CD4-positive, CD25-positive, alpha-beta regulatory T cell (primary cell): ENCODE results near the gene ADORA3. TPM values are rescaled to one million over a fixed set of nuclear protein-coding genes. Genes with fewer than 3 reads are reported as not detected.

Experiments used
- ATAC-seq, 2 donors: fragments of 150-1000 bp; cut with Tn5 transposase; one replicate each; pipeline ENCODE4 v1.10.0; 2021; ENCODE audit warnings: low read depth in 2 of 2, moderate number of reproducible peaks in 2 of 2, moderate library complexity in 1 of 2
- DNase-seq, 3 donors: peaks; one replicate each; pipeline versions ENCODE4 v3.0.0 to v3.0.0-alpha.2; 2012 to 2022; ENCODE audit warnings: mixed read lengths in 1 of 3
- H3K27ac ChIP-seq: one replicate; pipeline ENCODE4 v1.7.0; 2013; ENCODE audit warnings: mild to moderate bottlenecking, low read length; ENCODE audit not compliant: insufficient read depth, poor library complexity, severe bottlenecking
- H3K27me3 ChIP-seq: one replicate; pipeline ENCODE4 v1.7.0; 2013; ENCODE audit warnings: low read length; ENCODE audit not compliant: control insufficient read depth, insufficient read depth
- H3K36me3 ChIP-seq: one replicate; pipeline ENCODE4 v1.7.0; 2013; ENCODE audit warnings: mild to moderate bottlenecking, low read length, moderate library complexity; ENCODE audit not compliant: control insufficient read depth, insufficient read depth
- H3K4me1 ChIP-seq: 2 replicates; pipeline ENCODE4 v1.7.0; 2013; ENCODE audit warnings: mild to moderate bottlenecking, low read length; ENCODE audit not compliant: insufficient read depth, control insufficient read depth, poor library complexity, severe bottlenecking
- H3K4me3 ChIP-seq: one replicate; pipeline ENCODE4 v1.7.0; 2013; ENCODE audit warnings: low read depth, mild to moderate bottlenecking, low read length, moderate library complexity
- H3K9me3 ChIP-seq, 2 experiments: 1 replicate in 1 of 2; 2 replicates in 1 of 2; pipeline ENCODE4 v1.7.0; 2013; ENCODE audit warnings: low read length in 2 of 2, mild to moderate bottlenecking in 1 of 2, moderate library complexity in 1 of 2; ENCODE audit not compliant: control insufficient read depth in 2 of 2
- H3K27ac Mint-ChIP-seq, 3 donors: one replicate each; pipeline ENCODE4 v1.8.0; 2020 to 2022; ENCODE audit warnings: mild to moderate bottlenecking in 3 of 3, mixed read lengths in 3 of 3, moderate library complexity in 2 of 3
- H3K27me3 Mint-ChIP-seq: one replicate; pipeline ENCODE4 v1.8.0; 2022; ENCODE audit warnings: mild to moderate bottlenecking, mixed read lengths
- H3K36me3 Mint-ChIP-seq: one replicate; pipeline ENCODE4 v1.8.0; 2020; ENCODE audit warnings: mixed read lengths
- H3K4me1 Mint-ChIP-seq, 4 donors: one replicate each; pipeline ENCODE4 v1.8.0; 2020 to 2022; ENCODE audit warnings: mixed read lengths in 4 of 4, mild to moderate bottlenecking in 1 of 4
- H3K4me3 Mint-ChIP-seq, 4 donors: one replicate each; pipeline ENCODE4 v1.8.0; 2020 to 2022; ENCODE audit warnings: mild to moderate bottlenecking in 4 of 4, mixed read lengths in 4 of 4, moderate library complexity in 3 of 4
- H3K9me3 Mint-ChIP-seq, 7 donors: one replicate each; pipeline ENCODE4 v1.8.0; 2020 to 2022; ENCODE audit warnings: mixed read lengths in 7 of 7, mild to moderate bottlenecking in 3 of 7, moderate library complexity in 2 of 7
- polyA plus RNA-seq, 4 donors: library from polyadenylated mRNA; unstranded; fragments of 300-500 nt; fragmentation: Illumina TruSeq; gene quantifications; one replicate each; pipeline ENCODE4 v1.2.3, GENCODE V29; 2021
- total RNA-seq: library from RNA; stranded (reverse); gene quantifications from one replicate; pipeline ENCODE4 v1.2.3, GENCODE V29; 2022

The ADORA3 gene
- total and polyA plus RNA-seq, 5 donors from 2014 or later, result not detected

GRCh38 chr1:111483166-111483565 lies 20.3 kb downstream of the ADORA3 start:
- Mint-ChIP-seq H3K9me3 (no peaks in the 10 kb centered on the region), H3K4me3 (no peak overlapping the region), H3K36me3 (peaks cover 7% of the 10 kb centered on the region), H3K4me1 (peaks cover under 1 to 29% (median 8%) of the 10 kb centered on the region in 4 donors), H3K27ac (peak overlapping the region in 1 of 3 donors; percentile 47), H3K27me3 (no peaks in the 10 kb centered on the region)
- H3K36me3 ChIP-seq, result no peaks in the 10 kb centered on the region
- H3K27me3 ChIP-seq, result no peaks in the 10 kb centered on the region
- no peak for ATAC-seq
- no peak for DNase-seq
- no peaks in the 10 kb centered on the region for H3K9me3 ChIP-seq
- H3K4me3 ChIP-seq, result no peak overlapping the region
- H3K27ac ChIP-seq, result no peak overlapping the region
- H3K4me1 ChIP-seq, result peaks cover 4% of the 10 kb centered on the region

- no peak overlapping the region for H3K4me3 Mint-ChIP-seq
- no peak overlapping the region for H3K4me3 ChIP-seq
- no peaks in the 10 kb centered on the region for H3K27me3 Mint-ChIP-seq
- ATAC-seq, result peak; percentile 56 to 60
- H3K9me3 ChIP-seq, result no peaks in the 10 kb centered on the region
- H3K36me3 Mint-ChIP-seq, result peaks cover 16% of the 10 kb centered on the region
- no peak overlapping the region for H3K27ac Mint-ChIP-seq
- no peaks in the 10 kb centered on the region for H3K36me3 ChIP-seq
- H3K4me1 ChIP-seq, result peaks cover 20% of the 10 kb centered on the region
- no peaks in the 10 kb centered on the region for H3K27me3 ChIP-seq
- H3K9me3 Mint-ChIP-seq, result peaks cover 0 to 2% (median 0%) of the 10 kb centered on the region in 7 donors
- no peak overlapping the region for H3K27ac ChIP-seq
- peak; percentile 23 to 63 (median 40) for DNase-seq
- peaks cover 10 to 45% (median 20%) of the 10 kb centered on the region in 4 donors for H3K4me1 Mint-ChIP-seq
Measured at GRCh38 chr1:111481387-111482221, 21.8 kb downstream of the ADORA3 start.

GRCh38 chr1:111480674-111481073 lies 22.8 kb downstream of the ADORA3 start:
- Histone ChIP-seq H3K4me1 (peaks cover 29% of the 10 kb centered on the region), H3K27ac (no peak overlapping the region), H3K27me3 (no peaks in the 10 kb centered on the region), H3K9me3 (no peaks in the 10 kb centered on the region), H3K4me3 (no peak overlapping the region), H3K36me3 (no peaks in the 10 kb centered on the region)
- H3K4me3 Mint-ChIP-seq, result no peak overlapping the region
- peaks cover 0 to 2% (median 0%) of the 10 kb centered on the region in 7 donors for H3K9me3 Mint-ChIP-seq
- H3K27ac Mint-ChIP-seq, result no peak overlapping the region
- no peaks in the 10 kb centered on the region for H3K27me3 Mint-ChIP-seq
- peaks cover 16% of the 10 kb centered on the region for H3K36me3 Mint-ChIP-seq
- peaks cover 10 to 54% (median 29%) of the 10 kb centered on the region in 4 donors for H3K4me1 Mint-ChIP-seq
- ATAC-seq, result no peak
- DNase-seq, result no peak

- Mint-ChIP-seq H3K27ac (peak overlapping the region; percentile 89 to 99 (median 93)), H3K27me3 (no peaks in the 10 kb centered on the region), H3K36me3 (peaks cover 22% of the 10 kb centered on the region), H3K9me3 (peaks cover 0 to 2% (median 0%) of the 10 kb centered on the region in 7 donors), H3K4me1 (peaks cover 13 to 70% (median 48%) of the 10 kb centered on the region in 4 donors), H3K4me3 (peak overlapping the region; percentile 62 to 91 (median 83))
- ATAC-seq, result peak; percentile 66 to 71
- Histone ChIP-seq H3K9me3 (no peaks in the 10 kb centered on the region), H3K4me1 (peaks cover 60% of the 10 kb centered on the region), H3K27me3 (no peaks in the 10 kb centered on the region), H3K36me3 (no peaks in the 10 kb centered on the region), H3K4me3 (peak overlapping the region; percentile 68), H3K27ac (peak overlapping the region; percentile 71)
- peak; percentile 6 to 84 (median 71) for DNase-seq
Measured at GRCh38 chr1:111476761-111477309, 26.6 kb downstream of the ADORA3 start.

- H3K9me3 ChIP-seq, result no peaks in the 10 kb centered on the region
- Mint-ChIP-seq H3K4me3 (peak overlapping the region; percentile 62 to 91 (median 83)), H3K27ac (peak overlapping the region; percentile 89 to 99 (median 93)), H3K27me3 (no peaks in the 10 kb centered on the region), H3K36me3 (peaks cover 22% of the 10 kb centered on the region), H3K4me1 (peaks cover 13 to 67% (median 48%) of the 10 kb centered on the region in 4 donors), H3K9me3 (peaks cover 0 to 2% (median 0%) of the 10 kb centered on the region in 7 donors)
- H3K27ac ChIP-seq, result peak overlapping the region; percentile 71
- ATAC-seq (no peak), DNase-seq (no peak)
- peaks cover 66% of the 10 kb centered on the region for H3K4me1 ChIP-seq
- peak overlapping the region; percentile 68 for H3K4me3 ChIP-seq
- H3K36me3 ChIP-seq, result no peaks in the 10 kb centered on the region
- no peaks in the 10 kb centered on the region for H3K27me3 ChIP-seq
Measured at GRCh38 chr1:111476214-111476613, 27.2 kb downstream of the ADORA3 start.

- H3K4me1 ChIP-seq, result peaks cover 71% of the 10 kb centered on the region
- peak in 1 of 3 donors; percentile 37 for DNase-seq
Measured at GRCh38 chr1:111475701-111476100, 27.7 kb downstream of the ADORA3 start.

GRCh38 chr1:111474521-111474920 lies 28.9 kb downstream of the ADORA3 start:
- H3K4me3 ChIP-seq, result peak overlapping the region; percentile 68
- no peaks in the 10 kb centered on the region for H3K36me3 ChIP-seq
- peak overlapping the region; percentile 67 for H3K27ac ChIP-seq

More at GRCh38 chr1:111475701-111476100, 27.7 kb downstream of the ADORA3 start:
- H3K27me3 Mint-ChIP-seq, result no peaks in the 10 kb centered on the region
- peaks cover 13 to 66% (median 48%) of the 10 kb centered on the region in 4 donors for H3K4me1 Mint-ChIP-seq
- Histone ChIP-seq H3K4me3 (peak overlapping the region; percentile 68), H3K27ac (peak overlapping the region; percentile 71), H3K9me3 (no peaks in the 10 kb centered on the region), H3K27me3 (no peaks in the 10 kb centered on the region), H3K36me3 (no peaks in the 10 kb centered on the region)
- peak overlapping the region; percentile 62 to 91 (median 82) for H3K4me3 Mint-ChIP-seq
- no peak for ATAC-seq
- H3K36me3 Mint-ChIP-seq, result peaks cover 22% of the 10 kb centered on the region
- peak overlapping the region; percentile 89 to 99 (median 93) for H3K27ac Mint-ChIP-seq
- peaks cover 0 to 2% (median 0%) of the 10 kb centered on the region in 7 donors for H3K9me3 Mint-ChIP-seq

More at GRCh38 chr1:111474521-111474920, 28.9 kb downstream of the ADORA3 start:
- Mint-ChIP-seq H3K27ac (peak overlapping the region in 2 of 3 donors; percentile 93 to 96), H3K36me3 (peaks cover 22% of the 10 kb centered on the region), H3K4me1 (peaks cover 13 to 63% (median 46%) of the 10 kb centered on the region in 4 donors), H3K9me3 (peaks cover 0 to 2% (median 0%) of the 10 kb centered on the region in 7 donors), H3K27me3 (no peaks in the 10 kb centered on the region), H3K4me3 (peak overlapping the region; percentile 62 to 94 (median 90))
- Histone ChIP-seq H3K4me1 (peaks cover 82% of the 10 kb centered on the region), H3K27me3 (no peaks in the 10 kb centered on the region), H3K9me3 (no peaks in the 10 kb centered on the region)
- no peak for ATAC-seq
- no peak for DNase-seq
